Mucosa of gallbladder (tissue), 1 donor: ENCODE data around the gene NDUFA8. TPM values are rescaled to one million over a fixed set of nuclear protein-coding genes. Genes with fewer than 3 reads are reported as not detected.

Experiments used
- DNase-seq: peaks from one replicate; pipeline ENCODE4 v3.0.0-alpha.2; 2020; ENCODE audit warnings: low spot score
- total RNA-seq: library from RNA; stranded (reverse); gene quantifications from one replicate; pipeline ENCODE4 v1.2.1, GENCODE V29; 2021
- donor health status: DM: no; HTN: no; CAD: no.

Gene NDUFA8
- total RNA-seq, 1 donor from 2014 or later = 68.0 TPM

GRCh38 chr9:122099271-122099869 lies 60.2 kb downstream of the NDUFA8 start:
- peak; percentile 84 for DNase-seq

GRCh38 chr9:122097679-122098315 lies 61.8 kb downstream of the NDUFA8 start:
- no peak for DNase-seq

- DNase-seq = no peak
These were observed 62.8 kb downstream of the NDUFA8 start for GRCh38 chr9:122096620-122097415.

GRCh38 chr9:122095010-122095767 lies 64.4 kb downstream of the NDUFA8 start:
- DNase-seq = peak; percentile 56

Other genes starting within 250 kb of the NDUFA8 start
- 10.9 TPM for gene TTLL11, start 66.5 kb downstream of the NDUFA8 start, total RNA-seq
- gene MORN5, start 129 bp upstream of the NDUFA8 start, total RNA-seq = 7.8 TPM
- 4.5 TPM for gene LHX6, start 69.2 kb upstream of the NDUFA8 start, total RNA-seq
- gene RBM18, start 105.1 kb upstream of the NDUFA8 start, total RNA-seq = 21.3 TPM
- 26.3 TPM for gene MRRF, start 105.1 kb upstream of the NDUFA8 start, total RNA-seq
- 24.1 TPM for gene PTGS1, start 211.2 kb upstream of the NDUFA8 start, total RNA-seq